CD4-positive, alpha-beta memory T cell (primary cell): ENCODE data around the gene SLC5A10. TPM values are rescaled to one million over a fixed set of nuclear protein-coding genes. Genes with fewer than 3 reads are reported as not detected.
"Not testable (repeated sequence)": the region's sequence is repeated elsewhere in the genome, so short reads cannot be mapped to it uniquely, and the experiment has no call there.

Source experiments
- CTCF ChIA-PET: fragments of 350-600 bp; sonication (Branson Sonifier 250); formaldehyde crosslinking; loops from one replicate; lab custom pipeline; 2021; ENCODE audit warnings: inconsistent platforms; ENCODE audit not compliant: partially characterized antibody; lab: Charles Lee
- POLR2A ChIA-PET: fragments of 350-600 bp; sonication (Branson Sonifier 250); formaldehyde crosslinking; loops from one replicate; lab custom pipeline; 2021; ENCODE audit not compliant: partially characterized antibody; lab: Charles Lee
- DNase-seq, 5 donors: peaks; one replicate each; pipeline versions ENCODE4 v3.0.0 to v3.0.0-alpha.2; 2020 to 2022; ENCODE audit warnings: mixed read lengths in 1 of 5
- H3K27ac ChIP-seq: one replicate; pipeline ENCODE4 v1.7.0; 2013; ENCODE audit warnings: low read depth, low read length
- H3K27me3 ChIP-seq: 2 replicates; pipeline ENCODE4 v1.7.0; 2013; ENCODE audit warnings: mild to moderate bottlenecking, low read length, moderate library complexity; ENCODE audit not compliant: insufficient read depth
- H3K36me3 ChIP-seq: 2 replicates; pipeline ENCODE4 v1.7.0; 2013; ENCODE audit warnings: mild to moderate bottlenecking, low read length, moderate library complexity; ENCODE audit not compliant: insufficient read depth
- H3K4me1 ChIP-seq: 2 replicates; pipeline ENCODE4 v1.7.0; 2013; ENCODE audit warnings: mild to moderate bottlenecking, low read length, moderate library complexity; ENCODE audit not compliant: insufficient read depth
- H3K4me3 ChIP-seq, 2 donors: one replicate each; pipeline ENCODE4 v1.7.0; 2013; ENCODE audit warnings: low read length in 2 of 2, mild to moderate bottlenecking in 1 of 2
- H3K9me3 ChIP-seq, 2 donors: one replicate each; pipeline ENCODE4 v1.7.0; 2013; ENCODE audit warnings: low read length in 2 of 2, control low read depth in 1 of 2; ENCODE audit not compliant: control insufficient read depth in 1 of 2
- H3K27ac Mint-ChIP-seq, 7 donors: one replicate each; pipeline ENCODE4 v1.8.0; 2020 to 2021; ENCODE audit warnings: mixed read lengths in 7 of 7, mild to moderate bottlenecking in 6 of 7, inconsistent platforms in 3 of 7, moderate library complexity in 3 of 7
- H3K27me3 Mint-ChIP-seq, 2 donors: one replicate each; pipeline ENCODE4 v1.8.0; 2020 to 2021; ENCODE audit warnings: mixed read lengths in 2 of 2
- H3K36me3 Mint-ChIP-seq, 2 donors: one replicate each; pipeline ENCODE4 v1.8.0; 2020 to 2021; ENCODE audit warnings: mixed read lengths in 2 of 2, inconsistent platforms in 1 of 2, mild to moderate bottlenecking in 1 of 2
- H3K4me1 Mint-ChIP-seq, 4 donors: one replicate each; pipeline ENCODE4 v1.8.0; 2020 to 2021; ENCODE audit warnings: mixed read lengths in 4 of 4, mild to moderate bottlenecking in 1 of 4
- H3K4me3 Mint-ChIP-seq, 8 donors: one replicate each; pipeline ENCODE4 v1.8.0; 2020 to 2021; ENCODE audit warnings: mixed read lengths in 8 of 8, mild to moderate bottlenecking in 7 of 8, moderate library complexity in 6 of 8, inconsistent platforms in 3 of 8
- H3K9me3 Mint-ChIP-seq, 8 donors: one replicate each; pipeline ENCODE4 v1.8.0; 2020 to 2021; ENCODE audit warnings: mixed read lengths in 8 of 8, mild to moderate bottlenecking in 5 of 8, inconsistent platforms in 3 of 8, moderate library complexity in 1 of 8
- intact Hi-C: fragments of 100-400 bp; cut with micrococcal nuclease; formaldehyde crosslinking; loops from one replicate; pipeline ENCODE4 v1.15.1; 2023
- polyA plus RNA-seq, 2 donors: library from polyadenylated mRNA; unstranded; fragments of 300-500 nt; fragmentation: Illumina TruSeq; gene quantifications; one replicate each; pipeline ENCODE4 v1.2.3, GENCODE V29; 2021
- total RNA-seq, 2 experiments: library from RNA; stranded (reverse); gene quantifications; one replicate each; pipeline ENCODE4 v1.2.3, GENCODE V29; 2021

SLC5A10 gene
- total and polyA plus RNA-seq, 4 experiments from 2014 or later: 0.10 to 0.11 TPM; not detected in 2

GRCh38 chr17:19055447-19055846, 103.5 kb downstream of the SLC5A10 start:
- H3K9me3 ChIP-seq, H3K27ac ChIP-seq, intact Hi-C loops, CTCF ChIA-PET, H3K4me3 Mint-ChIP-seq, POLR2A ChIA-PET, H3K4me1 ChIP-seq, H3K27me3 ChIP-seq, H3K9me3 Mint-ChIP-seq, H3K27ac Mint-ChIP-seq, H3K36me3 Mint-ChIP-seq, H3K4me3 ChIP-seq, H3K36me3 ChIP-seq, H3K4me1 Mint-ChIP-seq, H3K27me3 Mint-ChIP-seq, DNase-seq: not testable (repeated sequence)

GRCh38 chr17:19062009-19062717, 110.2 kb downstream of the SLC5A10 start:
- H3K36me3 Mint-ChIP-seq, CTCF ChIA-PET, H3K9me3 ChIP-seq, H3K4me3 ChIP-seq, intact Hi-C loops, H3K27me3 ChIP-seq, H3K9me3 Mint-ChIP-seq, POLR2A ChIA-PET, H3K4me1 ChIP-seq, H3K27me3 Mint-ChIP-seq, H3K4me1 Mint-ChIP-seq, H3K36me3 ChIP-seq, H3K27ac ChIP-seq: not testable (repeated sequence)
- peak in 4 of 5 donors; percentile 68 to 81 (median 79) for DNase-seq
- Mint-ChIP-seq H3K4me3 (peak overlapping the region in 3 of 8 donors; percentile 52 to 80 (median 76)), H3K27ac (peak overlapping the region in 2 of 7 donors; percentile 64 to 87)

DNA sequence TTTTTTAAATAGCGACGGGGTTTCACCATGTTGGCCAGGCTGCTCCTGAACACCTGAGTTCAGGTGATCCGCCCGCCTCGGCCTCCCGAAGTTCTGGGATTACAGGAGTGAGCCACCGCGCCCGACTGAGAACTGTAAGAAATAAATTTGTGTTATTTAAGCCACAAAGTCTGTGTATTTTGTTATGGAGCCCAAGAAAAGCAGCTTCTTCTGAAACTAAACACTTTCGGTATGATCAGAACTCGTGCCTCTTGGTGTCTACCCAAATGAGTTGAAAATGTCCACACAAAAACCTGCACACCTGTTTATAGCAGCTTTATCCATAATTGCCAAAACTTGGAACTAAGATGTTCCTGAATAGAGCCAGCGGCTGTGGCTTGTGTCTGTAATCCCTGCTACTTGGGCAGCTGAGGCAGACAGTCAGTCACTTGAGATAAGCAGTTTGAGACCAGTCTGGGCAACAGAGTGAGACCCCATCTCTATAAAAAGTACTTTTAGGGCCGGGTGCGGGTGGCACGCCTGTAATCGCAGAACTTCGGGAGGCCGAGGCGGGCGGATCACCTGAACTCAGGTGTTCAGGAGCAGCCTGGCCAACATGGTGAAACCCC, 110.9 kb downstream of the SLC5A10 start:
- DNase-seq, H3K9me3 ChIP-seq, H3K4me3 Mint-ChIP-seq, H3K4me1 Mint-ChIP-seq, H3K27ac ChIP-seq, H3K9me3 Mint-ChIP-seq, POLR2A ChIA-PET, CTCF ChIA-PET, H3K4me1 ChIP-seq, H3K36me3 ChIP-seq, intact Hi-C loops, H3K27me3 ChIP-seq, H3K27me3 Mint-ChIP-seq, H3K4me3 ChIP-seq, H3K36me3 Mint-ChIP-seq: not testable (repeated sequence)
- H3K27ac Mint-ChIP-seq: peak overlapping the region in 1 of 7 donors; percentile 96

- POLR2A ChIA-PET, H3K36me3 Mint-ChIP-seq, H3K9me3 Mint-ChIP-seq, H3K27me3 ChIP-seq, intact Hi-C loops, CTCF ChIA-PET, H3K4me1 Mint-ChIP-seq, H3K4me3 ChIP-seq, H3K36me3 ChIP-seq, H3K4me1 ChIP-seq, H3K27me3 Mint-ChIP-seq, H3K27ac ChIP-seq, H3K9me3 ChIP-seq: not testable (repeated sequence)
- Mint-ChIP-seq H3K27ac (peak overlapping the region; percentile 64 to 96 (median 91)), H3K4me3 (peak overlapping the region; percentile 78 to 89 (median 82))
- peak; percentile 79 to 93 (median 88) for DNase-seq
Measured at GRCh38 chr17:19063326-19063956, 111.5 kb downstream of the SLC5A10 start.

DNA sequence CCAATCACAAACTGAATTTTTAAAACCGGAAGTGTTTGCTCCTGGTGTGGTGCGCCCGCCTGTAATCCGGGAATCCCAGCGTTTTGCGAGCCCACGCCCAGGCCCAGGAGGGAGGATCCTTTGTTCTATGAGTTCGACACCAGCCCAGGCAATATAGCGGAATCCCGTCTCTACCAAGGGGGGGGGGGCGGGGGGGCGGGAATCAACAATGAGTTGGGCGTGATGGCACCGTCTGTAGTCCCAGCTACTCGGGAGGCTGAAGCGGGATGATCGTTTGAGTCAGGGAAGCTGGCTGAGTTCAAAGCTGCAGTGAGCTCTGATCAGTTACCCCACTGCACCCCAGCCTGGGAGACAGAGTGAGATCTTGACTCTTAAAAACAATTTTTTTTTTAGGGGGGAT, 112.4 kb downstream of the SLC5A10 start:
- H3K27ac Mint-ChIP-seq, POLR2A ChIA-PET, CTCF ChIA-PET, H3K9me3 Mint-ChIP-seq, H3K36me3 ChIP-seq, intact Hi-C loops, H3K27me3 Mint-ChIP-seq, H3K27ac ChIP-seq, H3K9me3 ChIP-seq, H3K36me3 Mint-ChIP-seq, H3K4me1 ChIP-seq, H3K4me1 Mint-ChIP-seq, H3K4me3 ChIP-seq, H3K27me3 ChIP-seq: not testable (repeated sequence)
- peak overlapping the region in 6 of 8 donors; percentile 21 to 68 (median 42) for H3K4me3 Mint-ChIP-seq
- DNase-seq: peak in 1 of 5 donors; percentile 25

GRCh38 chr17:19070318-19071168, 118.6 kb downstream of the SLC5A10 start:
- H3K9me3 ChIP-seq, DNase-seq, H3K4me3 ChIP-seq, H3K4me1 Mint-ChIP-seq, H3K27me3 Mint-ChIP-seq, H3K36me3 Mint-ChIP-seq, H3K27me3 ChIP-seq, H3K27ac Mint-ChIP-seq, H3K27ac ChIP-seq, POLR2A ChIA-PET, H3K4me3 Mint-ChIP-seq, H3K9me3 Mint-ChIP-seq, H3K36me3 ChIP-seq, intact Hi-C loops, CTCF ChIA-PET, H3K4me1 ChIP-seq: not testable (repeated sequence)
